ENCODE measurements around the gene FBXO46. TPM values are rescaled to one million over a fixed set of nuclear protein-coding genes. Genes with fewer than 3 reads are reported as not detected.
A peak's percentile ranks its signal among the peaks of the same experiment; 100 is the strongest.

The FBXO46 gene
- total RNA-seq, 1 donor from 2014 or later, result 11.4 TPM

DNA sequence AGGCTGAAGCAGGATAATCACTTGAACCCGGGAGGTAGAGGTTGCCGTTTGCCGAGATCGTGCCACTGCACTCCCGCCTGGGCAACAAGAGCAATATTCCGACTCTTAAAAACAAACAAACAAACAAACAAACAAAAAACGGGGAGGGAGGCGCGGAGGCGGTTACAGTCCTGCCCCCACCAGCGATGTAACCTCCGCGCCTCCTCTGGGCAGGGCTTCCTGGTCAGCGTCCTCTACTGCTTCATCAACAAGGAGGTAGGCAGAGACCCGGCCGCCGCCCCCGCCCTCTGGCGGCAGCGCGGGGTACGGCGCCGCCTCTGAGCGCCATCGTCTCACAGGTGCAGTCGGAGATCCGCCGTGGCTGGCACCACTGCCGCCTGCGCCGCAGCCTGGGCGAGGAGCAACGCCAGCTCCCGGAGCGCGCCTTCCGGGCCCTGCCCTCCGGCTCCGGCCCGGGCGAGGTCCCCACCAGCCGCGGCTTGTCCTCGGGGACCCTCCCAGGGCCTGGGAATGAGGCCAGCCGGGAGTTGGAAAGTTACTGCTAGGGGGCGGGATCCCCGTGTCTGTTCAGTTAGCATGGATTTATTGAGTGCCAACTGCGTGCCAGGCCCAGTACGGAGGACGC is 49.2 kb downstream of the FBXO46 start:
- DNase-seq, result peak; percentile 80

DNA sequence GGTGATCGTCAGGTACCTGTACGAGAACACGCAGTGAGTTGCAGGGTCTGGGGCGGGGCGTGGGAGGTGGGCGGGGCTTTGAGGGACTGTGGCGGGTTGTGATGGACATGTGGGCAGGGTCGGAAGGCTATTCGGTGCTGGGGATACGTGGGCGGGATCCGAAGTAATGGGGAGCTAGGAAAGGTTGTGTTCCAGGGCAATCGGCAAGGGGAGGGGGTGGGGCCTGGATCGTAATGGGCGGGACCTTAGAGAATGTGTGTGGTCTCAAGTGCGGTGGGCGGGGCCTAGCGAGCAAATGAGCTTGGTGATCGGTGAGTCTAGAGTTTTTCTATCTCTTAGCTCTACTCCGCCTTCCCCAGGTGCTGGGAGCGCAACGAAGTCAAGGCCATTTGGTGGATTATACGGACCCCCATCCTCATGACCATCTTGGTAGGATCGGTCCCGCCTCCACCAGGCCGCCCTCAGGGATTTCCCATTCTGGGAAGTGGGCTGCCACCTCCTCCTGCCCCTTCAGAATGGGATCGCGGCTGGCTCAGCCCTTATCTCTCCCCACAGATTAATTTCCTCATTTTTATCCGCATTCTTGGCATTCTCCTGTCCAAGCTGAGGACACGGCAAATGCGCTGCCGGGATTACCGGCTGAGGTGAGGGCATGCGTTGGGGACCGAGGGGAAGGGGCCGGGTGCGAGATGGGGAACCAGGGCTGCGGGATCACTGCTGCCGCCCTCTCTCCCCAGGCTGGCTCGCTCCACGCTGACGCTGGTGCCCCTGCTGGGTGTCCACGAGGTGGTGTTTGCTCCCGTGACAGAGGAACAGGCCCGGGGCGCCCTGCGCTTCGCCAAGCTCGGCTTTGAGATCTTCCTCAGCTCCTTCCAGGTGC is 53.1 kb downstream of the FBXO46 start:
- DNase-seq, result peak; percentile 51

- no peak for DNase-seq
Measured at GRCh38 chr19:45676851-45677263, 53.8 kb downstream of the FBXO46 start.

DNA sequence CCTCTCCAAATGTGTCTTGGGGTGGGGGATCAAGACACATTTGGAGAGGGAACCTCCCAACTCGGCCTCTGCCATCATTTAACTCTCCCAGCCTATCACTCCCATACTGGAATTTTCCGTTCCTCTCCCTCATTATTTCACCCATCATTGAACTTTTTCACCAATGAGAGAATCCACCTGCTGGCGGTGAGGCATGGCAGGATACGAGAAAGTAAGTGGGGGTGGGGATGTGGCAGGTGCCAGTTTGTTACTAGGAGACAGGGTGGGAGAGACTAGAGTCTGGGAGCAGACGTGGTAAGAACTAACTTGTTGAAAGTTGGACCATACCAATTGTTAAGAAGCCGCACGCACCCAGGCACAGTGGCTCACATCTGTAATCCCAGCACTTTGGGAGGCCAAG is 55.8 kb downstream of the FBXO46 start:
- no peak for DNase-seq

DNA sequence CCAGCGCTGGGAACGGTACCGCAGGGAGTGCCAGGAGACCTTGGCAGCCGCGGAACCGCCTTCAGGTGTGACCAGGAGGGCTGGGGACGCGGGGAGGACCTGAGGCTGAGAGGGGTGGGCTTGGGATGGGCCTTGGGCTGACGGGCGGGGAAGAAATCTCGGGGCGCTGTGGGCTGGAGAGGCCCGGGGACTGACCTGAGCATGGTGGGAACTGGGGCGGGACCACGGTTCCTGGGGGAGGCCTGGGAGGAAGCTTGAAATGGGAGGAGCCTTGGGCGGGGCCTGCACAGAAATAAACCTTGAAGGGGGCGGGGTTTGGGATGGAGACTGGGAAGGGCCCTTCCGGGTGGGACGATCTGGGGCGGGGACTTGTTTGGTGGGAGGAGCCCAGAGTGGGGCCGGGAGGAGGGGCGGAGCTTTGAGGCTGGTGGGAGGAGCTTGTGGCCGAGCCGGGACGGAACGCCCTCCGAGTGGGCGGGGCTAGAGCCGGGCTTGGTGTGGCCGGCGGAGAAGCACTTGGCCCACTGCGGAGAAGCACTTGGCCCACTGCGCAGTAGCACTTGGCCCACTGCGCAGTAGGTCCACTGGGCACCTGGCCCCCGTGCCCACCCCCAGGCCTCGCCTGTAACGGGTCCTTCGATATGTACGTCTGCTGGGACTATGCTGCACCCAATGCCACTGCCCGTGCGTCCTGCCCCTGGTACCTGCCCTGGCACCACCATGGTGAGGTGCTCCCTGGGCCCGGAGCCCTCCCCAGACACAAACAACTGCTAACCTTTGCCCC is 59.8 kb downstream of the FBXO46 start:
- DNase-seq, result peak; percentile 62

- DNase-seq, result no peak
Measured at GRCh38 chr19:45668342-45668871, 62.3 kb downstream of the FBXO46 start.

DNA sequence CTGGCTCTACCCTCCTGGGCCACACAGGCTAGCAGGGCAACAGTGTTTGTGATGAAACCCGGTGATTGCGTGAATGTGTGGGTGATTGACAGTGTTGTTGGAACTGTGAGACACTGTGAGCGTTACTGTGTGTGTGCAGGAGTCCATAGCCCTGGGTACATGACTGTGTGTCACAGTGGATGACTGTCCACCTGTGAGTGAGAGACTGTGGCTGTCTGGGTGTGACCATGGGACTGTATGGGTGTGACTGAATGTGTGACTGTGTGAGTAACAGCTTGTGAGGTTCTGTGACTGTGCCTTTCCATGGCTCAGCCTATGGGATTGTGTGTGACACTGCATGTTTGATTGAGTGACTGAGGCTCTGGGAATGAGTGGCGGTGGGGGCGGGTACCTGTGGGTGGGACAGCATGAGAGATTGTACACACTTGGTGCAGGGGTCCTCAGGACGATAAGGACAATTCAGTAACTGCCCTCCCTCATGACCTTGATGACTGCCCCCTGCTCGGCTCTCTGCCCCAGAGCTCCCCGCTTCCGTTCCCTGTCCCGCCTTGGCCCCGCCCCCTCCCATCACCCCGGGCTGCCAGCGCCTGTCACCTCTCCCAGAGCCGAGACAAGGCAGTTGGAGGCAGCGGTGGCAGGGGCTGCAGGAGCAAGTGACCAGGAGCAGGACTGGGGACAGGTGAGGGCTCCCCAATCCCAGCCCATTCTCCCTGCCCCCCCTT is 62.9 kb downstream of the FBXO46 start, which contains the start of gene GIPR:
GIPR (plus strand) TSS at position 602 of the 722 bp plus-strand sequence. CDS start 1,300 bp downstream, outside the sequence.
- no peak for DNase-seq

- DNase-seq, result no peak
Measured at GRCh38 chr19:45664575-45664974, 66.1 kb downstream of the FBXO46 start.

DNA sequence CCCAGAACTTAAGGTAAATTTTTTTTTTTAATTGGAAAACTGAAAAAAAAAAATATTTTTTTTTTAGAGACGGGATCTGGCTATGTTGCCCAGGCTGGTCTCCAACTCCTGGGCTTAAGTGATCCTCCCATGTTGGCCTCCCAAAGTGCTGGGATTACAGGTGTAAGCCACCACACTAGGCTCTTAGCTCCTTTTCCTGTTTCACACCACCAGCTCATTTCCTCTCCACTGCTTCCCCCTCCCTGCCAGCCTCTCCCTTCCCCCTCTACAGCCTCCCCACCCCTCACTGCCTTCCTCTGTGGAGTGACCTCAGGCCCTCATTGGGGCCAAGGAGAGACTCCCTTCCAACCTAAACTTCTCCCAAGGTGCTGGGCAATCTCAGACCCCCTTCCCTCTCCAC is 66.9 kb downstream of the FBXO46 start:
- DNase-seq, result no peak

- DNase-seq, result no peak
Measured at GRCh38 chr19:45660636-45661035, 70.1 kb downstream of the FBXO46 start.

Small RNA genes within 50 kb of the gene (small RNA-seq; reads per million reads assigned to genes)
- gene MIR642A, result not detected

Other genes starting within 250 kb of the FBXO46 start
- 56.8 TPM for gene RTN2, start 233.8 kb downstream of the FBXO46 start, total RNA-seq
- gene PPM1N, start 232.5 kb downstream of the FBXO46 start, total RNA-seq, result 0.47 TPM
- 8.4 TPM for gene VASP, start 223.4 kb downstream of the FBXO46 start, total RNA-seq
- gene OPA3, start 146.1 kb downstream of the FBXO46 start, total RNA-seq, result 2.0 TPM
- 0.16 TPM for gene GPR4, start 128.7 kb downstream of the FBXO46 start, total RNA-seq
- gene EML2, start 91.5 kb downstream of the FBXO46 start, total RNA-seq, result 15.8 TPM
- gene GIPR, start 62.7 kb downstream of the FBXO46 start, total RNA-seq, result not detected
- gene SNRPD2, start 38.9 kb downstream of the FBXO46 start, total RNA-seq, result 108 TPM
- 8.0 TPM for gene QPCTL, start 38.2 kb downstream of the FBXO46 start, total RNA-seq
- gene MEIOSIN, start 2.5 kb upstream of the FBXO46 start, total RNA-seq, result not detected
- gene SIX5, start 38.4 kb upstream of the FBXO46 start, total RNA-seq, result 1.2 TPM
- 16.7 TPM for gene DMPK, start 51.6 kb upstream of the FBXO46 start, total RNA-seq
- gene DMWD, start 61.9 kb upstream of the FBXO46 start, total RNA-seq, result 41.0 TPM
- 0.16 TPM for gene RSPH6A, start 84.4 kb upstream of the FBXO46 start, total RNA-seq
- gene SYMPK, start 132.3 kb upstream of the FBXO46 start, total RNA-seq, result 16.4 TPM
- not detected for gene FOXA3, start 133.4 kb upstream of the FBXO46 start, total RNA-seq
- 32.1 TPM for gene IRF2BP1, start 155.2 kb upstream of the FBXO46 start, total RNA-seq
- gene MYPOP, start 171.7 kb upstream of the FBXO46 start, total RNA-seq, result 0.78 TPM
- gene NANOS2, start 183.9 kb upstream of the FBXO46 start, total RNA-seq, result not detected
- 9.4 TPM for gene NOVA2, start 243.0 kb upstream of the FBXO46 start, total RNA-seq